Neural progenitor cell (in vitro differentiated cells): ENCODE measurements around the gene SPECC1L. TPM values are rescaled to one million over a fixed set of nuclear protein-coding genes. Genes with fewer than 3 reads are reported as not detected.

Source experiments
- DNase-seq: peaks from one replicate; pipeline ENCODE4 v3.0.0-alpha.2; 2016; ENCODE audit warnings: low spot score
- H2AFZ ChIP-seq: fragments of 200-600 bp; sonication (generic); replicated peaks from 2 replicates; pipeline ENCODE4 v1.6.1; 2016; ENCODE audit warnings: antibody characterized with exemption
- H3F3A ChIP-seq: fragments of 200-600 bp; sonication (generic); 2 replicates; pipeline ENCODE4 v1.6.1; 2016; ENCODE audit warnings: antibody characterized with exemption, low read depth
- H3K27ac ChIP-seq: fragments of 200-600 bp; sonication (generic); 2 replicates; pipeline ENCODE4 v1.5.1; 2016; ENCODE audit warnings: mild to moderate bottlenecking
- H3K27me3 ChIP-seq: fragments of 200-600 bp; sonication (generic); 2 replicates; pipeline ENCODE4 v1.6.1; 2016; ENCODE audit warnings: mild to moderate bottlenecking, moderate library complexity
- H3K36me3 ChIP-seq: fragments of 200-600 bp; sonication (generic); 2 replicates; pipeline ENCODE4 v1.5.1; 2016
- H3K4me1 ChIP-seq: fragments of 200-600 bp; sonication (generic); 2 replicates; pipeline ENCODE4 v1.6.1; 2016; ENCODE audit warnings: mixed run types
- H3K4me2 ChIP-seq: fragments of 200-600 bp; sonication (generic); 2 replicates; pipeline ENCODE4 v1.6.1; 2016
- H3K4me3 ChIP-seq: fragments of 200-600 bp; sonication (generic); 2 replicates; pipeline ENCODE4 v1.5.1; 2016
- H3K79me2 ChIP-seq: fragments of 200-600 bp; sonication (generic); 2 replicates; pipeline ENCODE4 v1.6.1; 2016; ENCODE audit warnings: low read depth
- H3K9ac ChIP-seq: fragments of 200-600 bp; sonication (generic); 2 replicates; pipeline ENCODE4 v1.6.1; 2016
- H3K9me3 ChIP-seq: fragments of 200-600 bp; sonication (generic); 2 replicates; pipeline ENCODE4 v1.5.1; 2016; ENCODE audit warnings: low read depth
- H4K20me1 ChIP-seq: fragments of 200-600 bp; sonication (generic); 2 replicates; pipeline ENCODE4 v1.6.1; 2016; ENCODE audit warnings: low read depth
- H3K27ac Mint-ChIP-seq: 3 replicates; pipeline ENCODE4 v1.8.0; 2021; ENCODE audit warnings: mixed read lengths
- H3K27me3 Mint-ChIP-seq: 2 replicates; pipeline ENCODE4 v1.8.0; 2022; ENCODE audit warnings: low read depth, mild to moderate bottlenecking, inconsistent platforms, moderate library complexity, mixed read lengths; ENCODE audit not compliant: insufficient read depth
- H3K36me3 Mint-ChIP-seq: 3 replicates; pipeline ENCODE4 v1.8.0; 2021; ENCODE audit warnings: mixed read lengths
- H3K4me1 Mint-ChIP-seq: 3 replicates; pipeline ENCODE4 v1.8.0; 2021; ENCODE audit warnings: mixed read lengths
- H3K4me3 Mint-ChIP-seq: 3 replicates; pipeline ENCODE4 v1.8.0; 2021; ENCODE audit warnings: mild to moderate bottlenecking, moderate library complexity, mixed read lengths
- H3K9me3 Mint-ChIP-seq: 3 replicates; pipeline ENCODE4 v1.8.0; 2020; ENCODE audit warnings: mixed read lengths
- EZH2 ChIP-seq: fragments of 200-600 bp; sonication (generic); IDR thresholded peaks from 2 replicates; pipeline ENCODE4 v1.6.1; 2017; ENCODE audit warnings: antibody characterized with exemption, mild to moderate bottlenecking, moderate library complexity
- EZH2phosphoT487 ChIP-seq: fragments of 200-600 bp; sonication (generic); IDR thresholded peaks from 2 replicates; pipeline ENCODE4 v1.6.1; 2017; ENCODE audit warnings: antibody characterized with exemption
- total RNA-seq: library from RNA; depleted of rRNA; stranded (reverse); fragments of >200 nt; gene quantifications from 2 replicates; pipeline ENCODE4 v1.2.3, GENCODE V29; 2015; ENCODE audit warnings: low replicate concordance
- TF ChIP-seq, protein P1 (sequence below): fragments of 200-600 bp; sonication (generic); IDR thresholded peaks from 2 replicates; pipeline ENCODE4 v1.5.1; 2017; ENCODE audit warnings: antibody characterized with exemption, mild to moderate bottlenecking

SPECC1L gene
- total RNA-seq, 1 donor from 2014 or later: 48.9 TPM

DNA sequence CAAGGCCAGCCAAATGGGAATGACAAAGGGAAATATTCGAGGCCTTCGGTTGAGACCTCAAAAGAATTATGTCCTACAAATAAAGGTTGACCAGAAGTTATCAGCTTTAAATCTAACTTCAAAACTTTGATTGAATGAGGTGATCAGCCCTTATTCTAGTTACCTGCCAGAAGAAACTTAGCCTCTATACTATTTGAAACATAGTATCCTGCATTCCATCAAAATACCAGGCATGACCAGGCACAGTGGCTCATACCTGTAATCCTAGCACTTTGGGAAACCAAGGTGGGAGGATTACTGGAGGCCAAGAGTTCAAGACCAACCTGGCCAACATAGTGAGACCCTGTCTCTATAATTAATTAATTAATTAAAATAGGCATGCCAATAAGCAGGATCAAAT is 112.4 kb downstream of the SPECC1L start:
- Histone ChIP-seq H3F3A (no peaks in the 10 kb centered on the region), H3K9ac (no peak overlapping the region), H3K36me3 (no peaks in the 10 kb centered on the region), H2AFZ (no peak overlapping the region), H3K79me2 (no peaks in the 10 kb centered on the region), H3K9me3 (no peaks in the 10 kb centered on the region), H3K27ac (no peak overlapping the region), H4K20me1 (no peaks in the 10 kb centered on the region), H3K4me3 (no peak overlapping the region), H3K4me1 (no peaks in the 10 kb centered on the region), H3K4me2 (no peak overlapping the region), H3K27me3 (no peaks in the 10 kb centered on the region)
- TF ChIP-seq, protein P1, sequence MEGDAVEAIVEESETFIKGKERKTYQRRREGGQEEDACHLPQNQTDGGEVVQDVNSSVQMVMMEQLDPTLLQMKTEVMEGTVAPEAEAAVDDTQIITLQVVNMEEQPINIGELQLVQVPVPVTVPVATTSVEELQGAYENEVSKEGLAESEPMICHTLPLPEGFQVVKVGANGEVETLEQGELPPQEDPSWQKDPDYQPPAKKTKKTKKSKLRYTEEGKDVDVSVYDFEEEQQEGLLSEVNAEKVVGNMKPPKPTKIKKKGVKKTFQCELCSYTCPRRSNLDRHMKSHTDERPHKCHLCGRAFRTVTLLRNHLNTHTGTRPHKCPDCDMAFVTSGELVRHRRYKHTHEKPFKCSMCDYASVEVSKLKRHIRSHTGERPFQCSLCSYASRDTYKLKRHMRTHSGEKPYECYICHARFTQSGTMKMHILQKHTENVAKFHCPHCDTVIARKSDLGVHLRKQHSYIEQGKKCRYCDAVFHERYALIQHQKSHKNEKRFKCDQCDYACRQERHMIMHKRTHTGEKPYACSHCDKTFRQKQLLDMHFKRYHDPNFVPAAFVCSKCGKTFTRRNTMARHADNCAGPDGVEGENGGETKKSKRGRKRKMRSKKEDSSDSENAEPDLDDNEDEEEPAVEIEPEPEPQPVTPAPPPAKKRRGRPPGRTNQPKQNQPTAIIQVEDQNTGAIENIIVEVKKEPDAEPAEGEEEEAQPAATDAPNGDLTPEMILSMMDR: no peak
- no peak for TF ChIP-seq EZH2
- TF ChIP-seq EZH2phosphoT487: no peak
- Mint-ChIP-seq H3K4me3 (no peak overlapping the region), H3K27me3 (no peaks in the 10 kb centered on the region), H3K27ac (no peak overlapping the region), H3K36me3 (peaks cover 30% of the 10 kb centered on the region), H3K9me3 (no peaks in the 10 kb centered on the region), H3K4me1 (no peaks in the 10 kb centered on the region)
- no peak for DNase-seq

GRCh38 chr22:24384131-24384530 is 113.5 kb downstream of the SPECC1L start:
- Mint-ChIP-seq H3K4me3 (no peak overlapping the region), H3K36me3 (peaks cover 30% of the 10 kb centered on the region), H3K9me3 (no peaks in the 10 kb centered on the region), H3K27me3 (no peaks in the 10 kb centered on the region), H3K27ac (no peak overlapping the region), H3K4me1 (no peaks in the 10 kb centered on the region)
- H3K9ac ChIP-seq: no peak overlapping the region
- no peaks in the 10 kb centered on the region for H3K27me3 ChIP-seq
- H3K4me2 ChIP-seq: no peak overlapping the region
- no peaks in the 10 kb centered on the region for H3K79me2 ChIP-seq
- no peak for TF ChIP-seq EZH2
- TF ChIP-seq EZH2phosphoT487: no peak
- H3K4me1 ChIP-seq: no peaks in the 10 kb centered on the region
- no peaks in the 10 kb centered on the region for H3F3A ChIP-seq
- no peak overlapping the region for H3K27ac ChIP-seq
- H2AFZ ChIP-seq: no peak overlapping the region
- H4K20me1 ChIP-seq: no peaks in the 10 kb centered on the region
- no peaks in the 10 kb centered on the region for H3K9me3 ChIP-seq
- no peak overlapping the region for H3K4me3 ChIP-seq
- DNase-seq: no peak
- no peaks in the 10 kb centered on the region for H3K36me3 ChIP-seq

GRCh38 chr22:24386937-24387471 is 116.4 kb downstream of the SPECC1L start:
- Histone ChIP-seq H3K4me2 (no peak overlapping the region), H3K9ac (no peak overlapping the region), H3K4me3 (no peak overlapping the region), H3K27me3 (no peaks in the 10 kb centered on the region), H4K20me1 (peaks cover 10% of the 10 kb centered on the region), H3F3A (no peaks in the 10 kb centered on the region), H3K79me2 (no peaks in the 10 kb centered on the region), H3K27ac (no peak overlapping the region), H3K9me3 (no peaks in the 10 kb centered on the region), H3K4me1 (peaks cover 4% of the 10 kb centered on the region), H3K36me3 (no peaks in the 10 kb centered on the region), H2AFZ (no peak overlapping the region)
- Mint-ChIP-seq H3K4me1 (no peaks in the 10 kb centered on the region), H3K4me3 (no peak overlapping the region), H3K27ac (no peak overlapping the region), H3K9me3 (no peaks in the 10 kb centered on the region), H3K36me3 (peaks cover 19% of the 10 kb centered on the region), H3K27me3 (no peaks in the 10 kb centered on the region)
- no peak for TF ChIP-seq EZH2
- TF ChIP-seq, protein P1: no peak
- DNase-seq: no peak

GRCh38 chr22:24389680-24390079 is 119.0 kb downstream of the SPECC1L start:
- Histone ChIP-seq H3K36me3 (no peaks in the 10 kb centered on the region), H3K79me2 (no peaks in the 10 kb centered on the region), H3F3A (no peaks in the 10 kb centered on the region), H2AFZ (no peak overlapping the region), H3K27ac (no peak overlapping the region), H3K4me1 (peaks cover 4% of the 10 kb centered on the region), H3K9me3 (no peaks in the 10 kb centered on the region), H3K4me2 (no peak overlapping the region), H3K9ac (no peak overlapping the region), H4K20me1 (peaks cover 10% of the 10 kb centered on the region), H3K4me3 (no peak overlapping the region), H3K27me3 (no peaks in the 10 kb centered on the region)
- H3K9me3 Mint-ChIP-seq: no peaks in the 10 kb centered on the region
- peaks cover 10% of the 10 kb centered on the region for H3K36me3 Mint-ChIP-seq
- TF ChIP-seq, protein P1: no peak
- TF ChIP-seq EZH2phosphoT487 (no peak), EZH2 (no peak)
- H3K27me3 Mint-ChIP-seq: no peaks in the 10 kb centered on the region
- no peak overlapping the region for H3K27ac Mint-ChIP-seq
- no peaks in the 10 kb centered on the region for H3K4me1 Mint-ChIP-seq
- no peak for DNase-seq
- no peak overlapping the region for H3K4me3 Mint-ChIP-seq
